ENCODE results near the gene TCAP. TPM values are rescaled to one million over a fixed set of nuclear protein-coding genes. Genes with fewer than 3 reads are reported as not detected.
A peak's percentile ranks its signal among the peaks of the same experiment; 100 is the strongest.

TCAP gene
- polyA plus RNA-seq, 1 of the 3 experiments (the other 2 are of a cell fraction), result 0.43 TPM

DNA sequence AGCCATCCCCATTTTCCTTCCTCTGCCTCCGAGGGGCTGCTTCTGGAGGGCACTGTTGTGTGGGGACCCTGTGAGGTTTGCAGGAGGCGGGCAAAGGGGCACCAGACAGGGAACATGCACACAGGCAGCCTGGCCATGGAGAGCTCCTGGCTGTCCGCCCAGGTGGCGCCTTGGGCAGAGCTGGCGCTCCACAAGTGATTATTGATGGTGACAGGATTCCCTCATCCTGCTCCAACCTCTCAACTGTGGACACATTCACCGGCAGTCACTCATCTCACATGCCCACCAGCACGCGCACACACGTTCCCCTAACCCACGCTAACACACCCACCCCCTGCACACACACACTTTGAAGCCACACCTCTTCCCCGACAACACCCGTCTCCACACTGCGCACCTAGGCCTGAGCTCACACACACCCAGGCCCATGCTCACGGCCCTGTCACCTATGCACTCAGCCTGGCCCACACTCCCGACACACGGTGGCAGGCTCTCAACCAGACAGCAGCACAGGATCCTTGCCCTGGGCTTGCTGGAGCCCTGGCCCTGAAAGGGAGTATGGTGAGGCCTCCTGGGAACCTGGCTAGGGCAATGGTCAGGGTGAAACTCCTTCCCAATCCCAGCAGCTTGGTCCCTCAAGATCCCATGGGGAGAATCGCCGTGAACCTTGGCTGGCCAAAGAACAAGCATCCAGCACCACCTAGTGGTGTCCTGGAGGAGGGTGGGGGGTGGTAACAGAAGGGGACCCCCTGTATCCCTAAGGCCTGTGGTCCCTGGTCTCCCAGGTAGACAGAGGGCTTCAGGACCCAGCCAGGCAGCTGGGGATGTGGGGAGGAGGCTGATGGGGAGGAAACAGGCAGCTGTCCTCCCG is 6.7 kb downstream of the TCAP start:
- Histone ChIP-seq H3K79me2 (ENCODE audit: insufficient read depth) (no peaks in the 10 kb centered on the region), H4K20me1 (ENCODE audit: insufficient read depth) (no peaks in the 10 kb centered on the region), H3K4me1 (ENCODE audit: control insufficient read depth in 1 of 2, insufficient read depth in 2 of 2, low read depth in 1 of 2, low read length in 1 of 2) (peaks cover 0 to 4% of the 10 kb centered on the region in 2 experiments; a peak in 1 of 4 replicates), H3K9me3 (no peaks in the 10 kb centered on the region), H3K4me2 (no peak overlapping the region), H3K9ac (no peak overlapping the region), H3K4me3 (ENCODE audit: low read depth in 2 of 2, low read length in 1 of 2) (no peak overlapping the region; a peak in 1 of 4 replicates), H3K9me2 (no peaks in the 10 kb centered on the region), H3F3A (replicated peaks; ENCODE audit: insufficient read depth) (no peaks in the 10 kb centered on the region), H2AFZ (ENCODE audit: low read depth) (no peak overlapping the region), H3K36me3 (replicated peaks in 1 of 2; ENCODE audit: control insufficient read depth in 1 of 2, insufficient read depth in 2 of 2, low read length in 1 of 2) (no peaks in the 10 kb centered on the region), H3K27ac (ENCODE audit: low read depth in 2 of 2, low read length in 1 of 2) (no peak overlapping the region), H3K27me3 (ENCODE audit: insufficient read depth) (no peaks in the 10 kb centered on the region)
- TF ChIP-seq, protein P1, sequence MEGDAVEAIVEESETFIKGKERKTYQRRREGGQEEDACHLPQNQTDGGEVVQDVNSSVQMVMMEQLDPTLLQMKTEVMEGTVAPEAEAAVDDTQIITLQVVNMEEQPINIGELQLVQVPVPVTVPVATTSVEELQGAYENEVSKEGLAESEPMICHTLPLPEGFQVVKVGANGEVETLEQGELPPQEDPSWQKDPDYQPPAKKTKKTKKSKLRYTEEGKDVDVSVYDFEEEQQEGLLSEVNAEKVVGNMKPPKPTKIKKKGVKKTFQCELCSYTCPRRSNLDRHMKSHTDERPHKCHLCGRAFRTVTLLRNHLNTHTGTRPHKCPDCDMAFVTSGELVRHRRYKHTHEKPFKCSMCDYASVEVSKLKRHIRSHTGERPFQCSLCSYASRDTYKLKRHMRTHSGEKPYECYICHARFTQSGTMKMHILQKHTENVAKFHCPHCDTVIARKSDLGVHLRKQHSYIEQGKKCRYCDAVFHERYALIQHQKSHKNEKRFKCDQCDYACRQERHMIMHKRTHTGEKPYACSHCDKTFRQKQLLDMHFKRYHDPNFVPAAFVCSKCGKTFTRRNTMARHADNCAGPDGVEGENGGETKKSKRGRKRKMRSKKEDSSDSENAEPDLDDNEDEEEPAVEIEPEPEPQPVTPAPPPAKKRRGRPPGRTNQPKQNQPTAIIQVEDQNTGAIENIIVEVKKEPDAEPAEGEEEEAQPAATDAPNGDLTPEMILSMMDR (IDR thresholded peaks at IDR 0.05), result peak; percentile 59
- TF ChIP-seq MXI1 (IDR thresholded peaks at IDR 0.05; ENCODE audit: low read depth, low read length), result no peak
- no peak for TF ChIP-seq NRF1 (IDR thresholded peaks at IDR 0.05; ENCODE audit: low read depth, low read length)
- peak; percentile 14; the same call in 1 of the 2 replicates for TF ChIP-seq SMC3 (IDR thresholded peaks at IDR 0.05; ENCODE audit: low read depth, low read length)
- peak; percentile 60 for TF ChIP-seq RAD21 (IDR thresholded peaks at IDR 0.05; ENCODE audit: low read length)
- 77% methylated on average over 17 of the region's 19 CpGs for whole genome bisulfite sequencing (ENCODE audit: low lambda C conversion rate)
- POLR2A ChIA-PET, result interaction anchor here (0.7 kb wide), 1 partner anchor 16 kb away, joined by 3 read pairs; the partner anchor contains the start of gene PGAP3
- peak; percentile 86 for DNase-seq
- CTCF ChIA-PET, result interaction anchor here (0.6 to 15.8 kb wide), 16 partner anchors 9 to 124 kb away, joined by 3 to 279 read pairs (median 6); partner anchors contain the start of genes MIEN1, PGAP3 and PPP1R1B

DNA sequence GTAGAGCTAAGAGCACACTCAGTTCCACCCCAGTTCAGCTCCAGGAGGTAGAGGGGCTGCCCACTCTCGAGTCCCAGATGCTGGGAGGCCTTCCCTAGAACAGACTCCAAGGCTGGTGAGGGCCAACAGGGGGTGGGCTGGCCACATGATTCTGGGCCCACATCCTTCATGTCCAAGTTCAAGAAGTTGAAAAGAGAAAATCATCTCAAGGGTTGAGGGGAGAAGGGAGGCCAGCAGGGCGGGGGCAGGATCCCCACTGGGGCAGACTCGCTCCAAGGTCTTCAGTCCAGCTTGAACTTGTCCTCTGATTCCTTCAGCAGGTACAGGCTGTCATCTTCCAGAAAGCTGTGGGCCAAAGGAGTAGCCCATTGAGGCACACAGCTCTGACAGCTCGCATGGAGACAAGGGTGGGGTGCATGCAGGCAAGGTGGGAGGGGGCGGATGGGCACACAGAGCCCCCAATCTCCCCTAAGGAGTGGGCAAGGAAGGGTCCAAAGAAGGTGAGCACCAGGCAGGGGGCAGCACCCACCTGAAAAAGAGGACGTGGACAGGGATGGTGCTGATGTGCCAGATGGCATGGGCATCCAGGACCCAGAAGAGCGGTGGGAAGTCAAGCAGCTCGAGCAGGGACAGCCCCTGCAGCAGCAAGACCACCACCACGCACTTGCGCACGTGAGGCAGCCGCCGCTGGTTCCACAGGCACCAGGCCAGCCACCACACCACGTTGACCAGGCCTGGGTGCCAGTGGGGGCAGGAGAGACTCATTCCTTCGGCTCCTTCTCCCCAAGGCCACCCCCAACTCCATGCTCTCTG is 7.6 kb downstream of the TCAP start:
- H3K79me2 ChIP-seq (ENCODE audit: insufficient read depth), result no peaks in the 10 kb centered on the region
- POLR2A ChIA-PET, result interaction anchor here (0.7 kb wide), 1 partner anchor 15 kb away, joined by 3 read pairs; the partner anchor contains the start of gene PGAP3
- H3K36me3 ChIP-seq (replicated peaks in 1 of 2; ENCODE audit: control insufficient read depth in 1 of 2, insufficient read depth in 2 of 2, low read length in 1 of 2), result no peaks in the 10 kb centered on the region

More for the DNA sequence above, 7.6 kb downstream of the TCAP start:
- Histone ChIP-seq H3K27me3 (ENCODE audit: insufficient read depth) (no peaks in the 10 kb centered on the region), H3K27ac (ENCODE audit: low read depth in 2 of 2, low read length in 1 of 2) (no peak overlapping the region), H3K4me3 (ENCODE audit: low read depth in 2 of 2, low read length in 1 of 2) (no peak overlapping the region), H3K9me3 (no peaks in the 10 kb centered on the region), H3K4me1 (ENCODE audit: control insufficient read depth in 1 of 2, insufficient read depth in 2 of 2, low read depth in 1 of 2, low read length in 1 of 2) (peaks cover 0 to 2% of the 10 kb centered on the region in 2 experiments; a peak in 1 of 4 replicates), H3K4me2 (no peak overlapping the region), H3K9me2 (no peaks in the 10 kb centered on the region), H3F3A (replicated peaks; ENCODE audit: insufficient read depth) (no peaks in the 10 kb centered on the region), H4K20me1 (ENCODE audit: insufficient read depth) (no peaks in the 10 kb centered on the region), H3K9ac (no peak overlapping the region), H2AFZ (ENCODE audit: low read depth) (no peak overlapping the region)
- CTCF ChIA-PET, result interaction anchor here (0.7 to 15.8 kb wide), 11 partner anchors 8 to 59 kb away, joined by 3 to 279 read pairs (median 9); partner anchors contain the start of genes MIEN1 and PPP1R1B
- DNase-seq, result no peak
- TF ChIP-seq, protein P1 (IDR thresholded peaks at IDR 0.05), result peak; percentile 5; the same call in 1 of the 2 replicates
- no peak for TF ChIP-seq TAF1 (IDR thresholded peaks at IDR 0.05; ENCODE audit: borderline replicate concordance, low read depth, low read length)
- WGBS (ENCODE audit: low lambda C conversion rate), result 75% methylated on average over 10 of the region's 15 CpGs

Data from SK-N-SH (cell line).